ENCODE results near the gene TRIM24.

- TF ChIP-seq CTCF (IDR thresholded peaks at IDR 0.05; ENCODE audit: low read length) (no peak), EZH2 (IDR thresholded peaks at IDR 0.05; ENCODE audit: borderline replicate concordance, low read length) (no peak)
These were observed 46.7 kb downstream of the TRIM24 start for GRCh38 chr7:138506764-138507163.
